DND-41 (cell line): Measurements from ENCODE around the gene EPHB3.
A peak's percentile ranks its signal among the peaks of the same experiment; 100 is the strongest.

Source experiments
- ATAC-seq: fragments of 200-7000 bp; cut with Tn5 transposase; 3 replicates; pipeline ENCODE4 v1.9.1; 2021; ENCODE audit warnings: low read depth; ENCODE audit not compliant: insufficient read depth
- DNase-seq: peaks from one replicate; pipeline ENCODE4 v3.0.0-alpha.2; 2020
- H2AFZ ChIP-seq: 2 replicates; pipeline ENCODE4 v1.6.0; 2012; ENCODE audit warnings: low read depth, low read length
- H3K27ac ChIP-seq: 2 replicates; pipeline ENCODE4 v1.5.1; 2012; ENCODE audit warnings: low read length, inconsistent platforms
- H3K27me3 ChIP-seq: fragments of 200-600 bp; sonication (generic); 2 replicates; pipeline ENCODE4 v1.6.0; 2012; ENCODE audit warnings: low read length, mild to moderate bottlenecking, inconsistent platforms; ENCODE audit not compliant: insufficient read depth, poor library complexity
- H3K36me3 ChIP-seq: 2 replicates; pipeline ENCODE4 v1.5.1; 2012; ENCODE audit warnings: low read length, inconsistent platforms; ENCODE audit not compliant: insufficient read depth
- H3K4me1 ChIP-seq: 2 replicates; pipeline ENCODE4 v1.5.1; 2012; ENCODE audit warnings: mild to moderate bottlenecking, low read length; ENCODE audit not compliant: insufficient read depth
- H3K4me2 ChIP-seq: 2 replicates; pipeline ENCODE4 v1.6.0; 2012; ENCODE audit warnings: mild to moderate bottlenecking, moderate library complexity, low read length, inconsistent platforms; ENCODE audit not compliant: insufficient read depth
- H3K4me3 ChIP-seq, 2 experiments: fragments of 200-600 bp in 1 of 2; shearing (Covaris generic) in 1 of 2; 2 replicates each; pipeline ENCODE4 v1.5.1; 2012 to 2016; ENCODE audit warnings: inconsistent platforms in 2 of 2, low read length in 2 of 2, mild to moderate bottlenecking in 2 of 2, low read depth in 1 of 2, moderate library complexity in 1 of 2
- H3K79me2 ChIP-seq: 2 replicates; pipeline ENCODE4 v1.6.0; 2012; ENCODE audit warnings: low read length, inconsistent platforms; ENCODE audit not compliant: insufficient read depth
- H3K9ac ChIP-seq: 2 replicates; pipeline ENCODE4 v1.6.0; 2012; ENCODE audit warnings: low read depth, mild to moderate bottlenecking, inconsistent platforms, low read length, moderate library complexity
- H3K9me3 ChIP-seq: 2 replicates; pipeline ENCODE4 v1.5.1; 2012; ENCODE audit warnings: low read length, moderate library complexity, mild to moderate bottlenecking, inconsistent platforms; ENCODE audit not compliant: insufficient read depth, severe bottlenecking
- H4K20me1 ChIP-seq: 2 replicates; pipeline ENCODE4 v1.6.0; 2012; ENCODE audit warnings: low read length; ENCODE audit not compliant: insufficient read depth
- CTCF ChIP-seq: IDR thresholded peaks from 2 replicates; pipeline ENCODE4 v1.5.1; 2012; ENCODE audit warnings: borderline replicate concordance, low read length, moderate library complexity, mild to moderate bottlenecking; ENCODE audit not compliant: poor library complexity, severe bottlenecking; ENCODE audit errors: extremely low read depth
- EZH2 ChIP-seq: IDR thresholded peaks from 3 replicates; pipeline ENCODE4 v1.6.1; 2012; ENCODE audit warnings: borderline replicate concordance, low read depth, mild to moderate bottlenecking, moderate library complexity, low read length, inconsistent platforms; ENCODE audit not compliant: severe bottlenecking

EPHB3 gene

GRCh38 chr3:184585545-184585944 is 24.0 kb downstream of the EPHB3 start:
- H3K79me2 ChIP-seq, result no peaks in the 10 kb centered on the region
- no peak overlapping the region for H3K27ac ChIP-seq
- no peak for DNase-seq
- H3K9me3 ChIP-seq, result no peaks in the 10 kb centered on the region
- H2AFZ ChIP-seq, result no peak overlapping the region
- ATAC-seq, result no peak
- H3K9ac ChIP-seq, result no peak overlapping the region
- no peak overlapping the region for H3K4me3 ChIP-seq
- no peaks in the 10 kb centered on the region for H3K36me3 ChIP-seq
- peaks cover 3% of the 10 kb centered on the region for H3K27me3 ChIP-seq
- H3K4me1 ChIP-seq, result no peaks in the 10 kb centered on the region
- TF ChIP-seq EZH2 (no peak), CTCF (no peak)
- H3K4me2 ChIP-seq, result no peak overlapping the region
- 0 out of 2 replicates have a peak, but pooled peaks cover 4% of the 10 kb centered on the region for H4K20me1 ChIP-seq

GRCh38 chr3:184586851-184587250 is 25.3 kb downstream of the EPHB3 start:
- no peak overlapping the region for H3K4me2 ChIP-seq
- H4K20me1 ChIP-seq, result peaks cover 4% of the 10 kb centered on the region; the same call in 1 of the 2 replicates
- H3K9ac ChIP-seq, result no peak overlapping the region
- DNase-seq, result no peak
- no peaks in the 10 kb centered on the region for H3K4me1 ChIP-seq
- no peak overlapping the region for H2AFZ ChIP-seq
- no peak overlapping the region for H3K4me3 ChIP-seq
- H3K9me3 ChIP-seq, result no peaks in the 10 kb centered on the region
- no peak for ATAC-seq
- no peak overlapping the region for H3K27ac ChIP-seq
- H3K36me3 ChIP-seq, result no peaks in the 10 kb centered on the region
- TF ChIP-seq EZH2 (no peak), CTCF (no peak)
- no peaks in the 10 kb centered on the region for H3K79me2 ChIP-seq
- peaks cover 5% of the 10 kb centered on the region for H3K27me3 ChIP-seq

GRCh38 chr3:184588776-184589175 is 27.2 kb downstream of the EPHB3 start:
- peaks cover 6% of the 10 kb centered on the region for H3K27me3 ChIP-seq
- no peak overlapping the region for H2AFZ ChIP-seq
- H3K79me2 ChIP-seq, result no peaks in the 10 kb centered on the region
- H3K4me2 ChIP-seq, result no peak overlapping the region
- DNase-seq (no peak), ATAC-seq (no peak)
- H3K27ac ChIP-seq, result no peak overlapping the region
- H3K9ac ChIP-seq, result no peak overlapping the region
- H3K4me1 ChIP-seq, result no peaks in the 10 kb centered on the region
- peaks cover 4% of the 10 kb centered on the region; the same call in 1 of the 2 replicates for H4K20me1 ChIP-seq
- no peaks in the 10 kb centered on the region for H3K36me3 ChIP-seq
- H3K9me3 ChIP-seq, result no peaks in the 10 kb centered on the region
- no peak for TF ChIP-seq CTCF
- TF ChIP-seq EZH2, result no peak
- H3K4me3 ChIP-seq, result no peak overlapping the region

GRCh38 chr3:184590795-184591194 is 29.2 kb downstream of the EPHB3 start:
- H3K9ac ChIP-seq, result no peak overlapping the region
- no peaks in the 10 kb centered on the region for H3K9me3 ChIP-seq
- ATAC-seq (peak; percentile 31; the same call in 1 of the 3 replicates), DNase-seq (peak; percentile 32)
- TF ChIP-seq EZH2 (no peak), CTCF (no peak)
- H2AFZ ChIP-seq, result no peak overlapping the region
- H3K27me3 ChIP-seq, result peaks cover 6% of the 10 kb centered on the region
- H3K4me1 ChIP-seq, result no peaks in the 10 kb centered on the region
- no peaks in the 10 kb centered on the region for H3K36me3 ChIP-seq
- H3K4me2 ChIP-seq, result no peak overlapping the region
- no peaks in the 10 kb centered on the region for H3K79me2 ChIP-seq
- H4K20me1 ChIP-seq, result peaks cover 4% of the 10 kb centered on the region; the same call in 1 of the 2 replicates
- no peak overlapping the region for H3K27ac ChIP-seq
- no peak overlapping the region for H3K4me3 ChIP-seq
